A673 (cell line): ENCODE results near the gene CDC42EP3.

Source experiments
- EZH2 ChIP-seq: fragments of 200-600 bp; sonication (generic); IDR thresholded peaks from 2 replicates; pipeline ENCODE4 v1.6.1; 2017; ENCODE audit warnings: borderline replicate concordance, low read depth, mild to moderate bottlenecking, mixed read lengths, antibody characterized with exemption, low read length; ENCODE audit not compliant: poor library complexity, severe bottlenecking
- TF ChIP-seq, protein P1 (sequence below): fragments of 300-800, 200-600 bp; sonication (generic); conservative IDR thresholded peaks from 2 replicates; pipeline ENCODE4 v1.5.1; 2017; ENCODE audit warnings: low read depth, mild to moderate bottlenecking, antibody characterized with exemption, low read length, moderate library complexity, mixed read lengths

DNA sequence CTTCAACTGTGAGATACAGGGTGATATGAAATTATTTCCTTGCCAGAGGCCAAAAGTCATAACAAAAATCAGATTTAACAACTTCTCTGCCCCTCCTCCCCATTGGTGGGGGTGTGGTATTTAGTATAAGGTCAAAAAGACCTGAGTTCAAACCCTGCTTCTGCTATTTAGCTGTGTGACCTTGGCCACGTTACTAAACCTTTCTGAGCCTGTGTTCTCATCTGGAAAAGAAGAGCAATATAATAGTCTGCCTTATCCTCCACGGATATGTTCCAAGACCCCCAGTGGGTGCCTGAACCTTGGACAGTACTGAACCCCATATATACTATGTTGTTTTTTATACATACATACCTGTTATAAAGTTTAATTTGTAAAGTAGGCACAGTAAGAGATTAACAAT lies 3.7 kb downstream of the CDC42EP3 start:
- TF ChIP-seq, protein P1, sequence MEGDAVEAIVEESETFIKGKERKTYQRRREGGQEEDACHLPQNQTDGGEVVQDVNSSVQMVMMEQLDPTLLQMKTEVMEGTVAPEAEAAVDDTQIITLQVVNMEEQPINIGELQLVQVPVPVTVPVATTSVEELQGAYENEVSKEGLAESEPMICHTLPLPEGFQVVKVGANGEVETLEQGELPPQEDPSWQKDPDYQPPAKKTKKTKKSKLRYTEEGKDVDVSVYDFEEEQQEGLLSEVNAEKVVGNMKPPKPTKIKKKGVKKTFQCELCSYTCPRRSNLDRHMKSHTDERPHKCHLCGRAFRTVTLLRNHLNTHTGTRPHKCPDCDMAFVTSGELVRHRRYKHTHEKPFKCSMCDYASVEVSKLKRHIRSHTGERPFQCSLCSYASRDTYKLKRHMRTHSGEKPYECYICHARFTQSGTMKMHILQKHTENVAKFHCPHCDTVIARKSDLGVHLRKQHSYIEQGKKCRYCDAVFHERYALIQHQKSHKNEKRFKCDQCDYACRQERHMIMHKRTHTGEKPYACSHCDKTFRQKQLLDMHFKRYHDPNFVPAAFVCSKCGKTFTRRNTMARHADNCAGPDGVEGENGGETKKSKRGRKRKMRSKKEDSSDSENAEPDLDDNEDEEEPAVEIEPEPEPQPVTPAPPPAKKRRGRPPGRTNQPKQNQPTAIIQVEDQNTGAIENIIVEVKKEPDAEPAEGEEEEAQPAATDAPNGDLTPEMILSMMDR: no peak
- no peak for TF ChIP-seq EZH2
